BJ (cell line): ENCODE measurements around the gene MKNK2. TPM values are rescaled to one million over a fixed set of nuclear protein-coding genes. Genes with fewer than 3 reads are reported as not detected.

Experiments used
- CTCF ChIA-PET: fragments of 350-600 bp; formaldehyde crosslinking; extraction: SDS; loops from one replicate; lab custom pipeline; 2021; ENCODE audit warnings: antibody characterized with exemption, inconsistent platforms; lab: Yijun Ruan, JAX
- POLR2A ChIA-PET: fragments of 300-600 bp; sonication (Branson Sonifier 250); formaldehyde crosslinking; extraction: SDS; loops from one replicate; lab custom pipeline; 2021; ENCODE audit warnings: antibody characterized with exemption; lab: Charles Lee
- DNase-seq: peaks from one replicate; pipeline ENCODE4 v3.0.0-alpha.2; 2011; ENCODE audit warnings: low read depth
- H3K27me3 ChIP-seq: 2 replicates; pipeline ENCODE4 v1.6.0; 2011; ENCODE audit warnings: low read length; ENCODE audit not compliant: control insufficient read depth, insufficient read depth
- H3K36me3 ChIP-seq: 2 replicates; pipeline ENCODE4 v1.5.1; 2011; ENCODE audit warnings: low read length; ENCODE audit not compliant: control insufficient read depth, insufficient read depth
- H3K4me3 ChIP-seq: 2 replicates; pipeline ENCODE4 v1.5.1; 2011; ENCODE audit warnings: low read depth, mild to moderate bottlenecking, control low read depth, low read length
- polyA plus RNA-seq: library from polyadenylated mRNA; depleted of rRNA; stranded (reverse); fragments of >200 nt; gene quantifications from 2 replicates; pipeline ENCODE4 v1.2.3, GENCODE V29; 2011
- TF ChIP-seq, protein P1 (sequence below): IDR thresholded peaks from 2 replicates; pipeline ENCODE4 v1.5.1; 2011; ENCODE audit warnings: low read depth, mild to moderate bottlenecking, control low read depth, inconsistent platforms, low read length, moderate library complexity; ENCODE audit not compliant: insufficient read depth

The MKNK2 gene
- polyA plus RNA-seq, 1 experiment, result 108 TPM

DNA sequence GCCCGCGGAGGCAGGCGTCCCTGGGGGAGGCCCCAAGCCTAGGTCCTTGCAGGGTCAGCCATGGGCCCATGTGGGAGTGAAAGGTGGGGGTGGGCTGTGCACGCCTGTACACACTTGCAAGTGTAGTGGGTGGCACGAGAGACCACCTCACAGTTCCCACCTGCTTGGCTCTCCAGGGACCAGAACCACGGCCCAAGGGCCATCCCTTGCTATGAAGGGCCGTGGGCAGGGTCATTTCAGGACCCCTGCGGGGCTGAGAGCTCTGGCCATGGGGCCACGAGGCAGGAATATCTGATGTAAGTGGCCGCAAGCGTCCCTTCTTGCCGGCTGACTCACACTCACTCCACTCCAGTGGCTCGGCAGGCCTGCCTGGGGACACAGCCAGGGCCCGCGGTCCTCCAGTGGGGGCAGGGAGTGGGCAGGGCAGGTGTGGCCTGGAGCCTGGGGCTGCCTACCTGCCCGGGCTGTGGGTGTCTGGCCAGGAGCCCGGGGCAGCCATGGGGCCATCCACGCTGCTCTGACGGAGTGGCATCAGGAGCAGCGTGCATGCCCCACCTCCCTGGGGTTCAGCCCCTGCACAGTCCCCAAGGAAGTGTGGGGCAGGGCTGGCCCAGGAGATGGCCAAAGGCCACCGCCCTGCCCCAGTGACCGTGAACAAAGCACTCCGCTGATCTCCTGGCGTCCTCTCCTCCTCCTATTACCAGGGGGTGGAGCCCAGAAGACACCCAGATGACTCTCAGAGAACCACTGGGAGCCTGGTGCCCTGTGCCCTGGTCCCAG is 8.6 kb upstream of the MKNK2 start:
- ChIA-PET CTCF (interaction anchor here (0.6 to 2.7 kb wide), 2 partner anchors 40 to 42 kb away, joined by 3 to 8 read pairs; no protein-coding TSS in a partner anchor), POLR2A (no interaction called here)
- no peak for DNase-seq
- Histone ChIP-seq H3K4me3 (no peak overlapping the region), H3K36me3 (no peaks in the 10 kb centered on the region), H3K27me3 (no peaks in the 10 kb centered on the region)
- TF ChIP-seq, protein P1, sequence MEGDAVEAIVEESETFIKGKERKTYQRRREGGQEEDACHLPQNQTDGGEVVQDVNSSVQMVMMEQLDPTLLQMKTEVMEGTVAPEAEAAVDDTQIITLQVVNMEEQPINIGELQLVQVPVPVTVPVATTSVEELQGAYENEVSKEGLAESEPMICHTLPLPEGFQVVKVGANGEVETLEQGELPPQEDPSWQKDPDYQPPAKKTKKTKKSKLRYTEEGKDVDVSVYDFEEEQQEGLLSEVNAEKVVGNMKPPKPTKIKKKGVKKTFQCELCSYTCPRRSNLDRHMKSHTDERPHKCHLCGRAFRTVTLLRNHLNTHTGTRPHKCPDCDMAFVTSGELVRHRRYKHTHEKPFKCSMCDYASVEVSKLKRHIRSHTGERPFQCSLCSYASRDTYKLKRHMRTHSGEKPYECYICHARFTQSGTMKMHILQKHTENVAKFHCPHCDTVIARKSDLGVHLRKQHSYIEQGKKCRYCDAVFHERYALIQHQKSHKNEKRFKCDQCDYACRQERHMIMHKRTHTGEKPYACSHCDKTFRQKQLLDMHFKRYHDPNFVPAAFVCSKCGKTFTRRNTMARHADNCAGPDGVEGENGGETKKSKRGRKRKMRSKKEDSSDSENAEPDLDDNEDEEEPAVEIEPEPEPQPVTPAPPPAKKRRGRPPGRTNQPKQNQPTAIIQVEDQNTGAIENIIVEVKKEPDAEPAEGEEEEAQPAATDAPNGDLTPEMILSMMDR, result no peak

DNA sequence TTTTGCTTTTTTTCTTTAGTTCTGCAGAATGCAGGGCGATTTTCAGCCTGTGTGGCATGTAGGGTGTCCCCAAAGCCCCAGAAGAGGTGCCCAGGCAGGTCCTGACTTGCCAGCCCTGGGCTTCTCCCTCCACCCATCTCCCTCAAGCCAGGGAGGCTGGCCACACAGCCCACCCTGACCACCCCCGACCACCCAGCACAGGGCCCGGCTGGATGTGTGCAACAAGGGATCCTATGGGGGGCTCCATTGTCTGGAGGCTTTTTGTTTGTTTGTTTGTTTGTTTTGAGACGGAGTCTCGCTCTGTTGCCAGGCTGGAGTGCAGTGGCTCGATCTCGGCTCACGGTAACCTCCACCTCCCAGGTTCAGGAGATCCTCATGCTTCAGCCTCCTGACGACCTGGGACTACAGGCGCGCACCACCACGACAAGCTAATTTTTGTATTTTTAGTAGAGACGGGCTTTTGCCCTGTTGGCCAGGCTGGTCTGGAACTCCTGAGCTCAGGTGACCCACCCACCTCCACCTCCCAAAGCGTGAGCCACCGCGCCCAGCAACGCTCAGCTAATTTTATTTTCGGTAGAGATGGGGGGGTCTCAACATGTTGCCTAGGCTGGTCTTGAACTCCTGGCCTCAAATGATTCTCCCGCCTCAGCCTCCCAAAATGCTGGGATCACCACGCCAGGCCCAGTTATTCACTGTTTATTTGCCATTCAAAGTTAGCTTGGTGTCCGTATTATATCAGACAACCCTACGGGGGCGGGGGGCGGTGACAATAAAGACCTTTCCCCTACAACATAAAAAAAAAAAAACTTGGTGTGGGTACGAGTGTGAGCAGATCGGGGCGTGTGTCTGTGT is 7.8 kb upstream of the MKNK2 start:
- no peak for DNase-seq
- TF ChIP-seq, protein P1, result no peak
- ChIA-PET POLR2A (no interaction called here), CTCF (interaction anchor here (0.6 to 2.7 kb wide), 2 partner anchors 39 to 42 kb away, joined by 3 to 8 read pairs; no protein-coding TSS in a partner anchor)
- Histone ChIP-seq H3K27me3 (no peaks in the 10 kb centered on the region), H3K4me3 (no peak overlapping the region), H3K36me3 (no peaks in the 10 kb centered on the region)

DNA sequence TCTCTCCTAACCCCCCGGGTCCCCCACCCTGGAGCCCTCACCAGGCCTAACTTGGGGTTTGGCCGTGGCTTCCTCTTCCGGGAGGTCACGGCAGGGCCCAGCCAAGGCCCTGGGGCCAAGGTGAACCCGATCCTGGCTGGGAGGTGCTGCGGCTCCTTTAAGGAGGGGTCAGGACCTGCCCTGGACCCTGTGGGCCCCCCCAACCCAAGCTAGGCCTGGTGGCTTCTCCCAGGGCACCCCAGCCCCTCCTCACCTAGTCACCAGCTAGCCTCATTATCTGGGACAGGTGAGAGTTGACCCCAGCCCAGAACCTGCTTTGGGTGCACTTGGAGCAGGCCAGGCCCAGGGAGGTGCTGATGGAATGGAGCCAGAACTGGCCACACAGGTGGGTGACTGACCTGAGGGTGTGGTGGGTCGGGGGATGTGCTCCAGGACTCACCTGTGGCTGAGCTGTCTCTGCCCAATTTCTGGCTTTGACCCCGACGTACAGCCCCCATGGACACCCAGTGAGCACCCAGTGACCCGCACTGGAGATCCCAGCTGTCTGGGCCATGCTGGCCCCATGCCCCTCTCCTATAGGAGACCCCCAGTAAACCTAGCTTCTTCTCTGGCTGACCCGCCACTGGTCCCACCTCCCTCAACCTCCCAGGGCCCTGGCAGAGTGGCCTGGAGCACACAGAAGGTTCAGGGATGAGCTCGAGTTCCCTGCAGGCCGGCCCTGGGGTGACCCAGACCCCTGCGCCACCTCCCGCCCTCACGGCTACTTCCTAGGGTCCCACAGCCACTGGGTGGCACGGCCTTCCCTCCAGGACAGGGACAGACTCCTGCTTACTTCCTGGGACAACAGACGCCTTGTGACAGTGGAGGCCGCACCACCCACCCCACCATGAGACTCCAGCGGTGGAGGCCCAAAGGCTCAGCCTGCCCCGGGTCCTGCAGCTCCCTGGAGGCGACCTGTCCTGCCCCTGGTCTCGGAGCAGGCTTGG is 6.7 kb upstream of the MKNK2 start:
- ChIA-PET CTCF (interaction anchor here (2.7 kb wide), 1 partner anchor 38 kb away, joined by 8 read pairs; no protein-coding TSS in a partner anchor), POLR2A (no interaction called here)
- no peak for DNase-seq
- TF ChIP-seq, protein P1, result no peak
- Histone ChIP-seq H3K4me3 (no peak overlapping the region), H3K27me3 (no peaks in the 10 kb centered on the region), H3K36me3 (no peaks in the 10 kb centered on the region)

DNA sequence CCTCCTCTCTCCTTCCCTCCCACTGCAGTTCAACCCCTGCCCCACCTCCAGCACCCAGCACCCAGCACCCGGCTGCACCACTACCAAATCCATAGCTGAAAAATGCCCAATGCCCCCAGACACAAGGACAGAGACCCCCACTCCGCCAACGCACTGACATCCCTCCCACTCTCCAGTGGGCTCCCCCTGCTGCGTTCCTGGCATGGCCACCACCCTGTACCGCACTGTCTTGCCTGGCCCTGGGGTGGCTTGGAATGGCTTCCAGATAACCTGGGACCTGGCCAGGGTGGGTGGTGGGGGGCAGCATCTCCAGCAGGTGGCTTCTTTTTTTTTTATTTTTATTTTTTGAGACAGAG is 5.8 kb upstream of the MKNK2 start:
- CTCF ChIA-PET, result interaction anchor here (1.0 to 1.1 kb wide), 2 partner anchors 9 to 54 kb away, joined by 3 read pairs; no protein-coding TSS in a partner anchor
- Histone ChIP-seq H3K36me3 (no peaks in the 10 kb centered on the region), H3K27me3 (no peaks in the 10 kb centered on the region), H3K4me3 (no peak overlapping the region)
- no peak for DNase-seq
- TF ChIP-seq, protein P1, result no peak
- POLR2A ChIA-PET, result no interaction called here
